Erythroblast (primary cell): ENCODE data around the gene SBF2.

Experiments used
- GATA1 ChIP-seq: IDR thresholded peaks from 2 replicates; pipeline ENCODE4 v1.6.1; 2011; ENCODE audit warnings: low read depth, mild to moderate bottlenecking, control low read depth, low read length, moderate library complexity
- POLR2A ChIP-seq: IDR thresholded peaks from 2 replicates; pipeline ENCODE4 v1.6.1; 2011; ENCODE audit warnings: mild to moderate bottlenecking, low read length

DNA sequence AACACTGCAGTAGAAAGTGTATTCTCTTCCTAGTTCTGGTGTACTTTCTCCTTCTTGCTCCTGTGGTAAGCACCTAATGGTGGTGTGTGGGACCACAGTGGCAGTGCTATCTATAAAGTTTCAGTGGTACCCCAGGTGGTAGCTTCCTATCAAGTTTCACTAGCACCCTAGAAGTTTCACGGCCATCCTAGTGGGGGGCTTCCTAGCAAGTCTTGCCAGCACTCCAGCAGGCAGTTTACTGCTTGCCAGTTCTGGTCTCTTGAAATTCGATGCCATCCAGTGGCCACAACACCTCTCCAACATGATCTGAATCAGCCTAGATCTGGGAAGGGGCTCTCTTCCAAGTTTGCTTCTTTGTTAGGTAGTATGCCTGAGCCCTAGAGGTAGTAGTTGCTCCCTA lies 400.5 kb downstream of the SBF2 start:
- TF ChIP-seq POLR2A (no peak), GATA1 (no peak)
